GM21619 (cell line): Measurements from ENCODE around the gene GPC3.
"Not testable (repeated sequence)": the region's sequence is repeated elsewhere in the genome, so short reads cannot be mapped to it uniquely, and the experiment has no call there.

Experiments used
- ATAC-seq: cut with Tn5 transposase; IDR thresholded peaks from one replicate; pipeline ENCODE4 v1.9.1; 2021; ENCODE audit not compliant: unreplicated experiment

Gene GPC3

DNA sequence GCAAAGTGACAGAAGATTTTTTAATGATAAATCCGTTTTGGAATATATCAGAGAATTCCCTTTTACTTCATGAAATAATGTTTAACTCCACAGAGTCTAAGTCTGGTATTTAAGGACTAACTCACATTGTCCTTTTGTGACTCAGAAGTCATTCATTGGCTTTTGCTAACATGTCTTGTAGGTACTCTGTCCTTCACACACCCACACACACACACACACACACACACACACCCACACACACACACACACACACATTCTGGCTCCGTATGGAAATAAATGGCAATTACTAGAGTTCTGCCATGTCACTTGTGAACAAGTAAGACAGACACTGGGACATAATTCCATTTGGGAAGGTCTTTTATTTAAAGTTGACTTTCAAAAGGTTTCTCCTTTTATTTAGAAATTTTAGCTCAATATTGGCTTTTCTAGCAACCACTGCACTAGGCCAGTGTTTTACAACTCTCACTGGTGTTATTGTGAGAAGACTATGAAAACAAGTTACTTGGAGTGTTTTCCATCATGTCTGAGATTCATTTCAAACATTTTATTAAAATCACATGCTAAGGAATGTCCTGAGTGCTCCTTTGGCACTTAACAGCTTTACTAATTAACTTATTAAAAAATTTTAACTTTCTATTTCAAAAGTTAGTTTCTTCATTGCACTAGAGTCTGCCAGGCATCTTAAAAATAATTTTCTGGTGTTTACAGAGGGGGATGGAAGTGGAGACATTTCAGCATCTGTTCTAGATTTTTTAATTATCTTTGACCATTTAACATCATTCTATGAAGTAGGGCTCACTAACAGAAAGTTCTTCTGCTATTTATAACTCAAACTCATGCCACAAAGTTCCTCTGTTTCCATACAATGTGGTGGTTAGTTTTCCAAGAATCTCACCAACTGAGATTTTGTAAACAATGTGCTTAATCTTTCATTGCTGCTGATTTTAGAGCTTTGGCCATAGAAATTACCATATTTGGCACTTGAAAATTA, 329.8 kb downstream of the GPC3 start:
- no peak for ATAC-seq

DNA sequence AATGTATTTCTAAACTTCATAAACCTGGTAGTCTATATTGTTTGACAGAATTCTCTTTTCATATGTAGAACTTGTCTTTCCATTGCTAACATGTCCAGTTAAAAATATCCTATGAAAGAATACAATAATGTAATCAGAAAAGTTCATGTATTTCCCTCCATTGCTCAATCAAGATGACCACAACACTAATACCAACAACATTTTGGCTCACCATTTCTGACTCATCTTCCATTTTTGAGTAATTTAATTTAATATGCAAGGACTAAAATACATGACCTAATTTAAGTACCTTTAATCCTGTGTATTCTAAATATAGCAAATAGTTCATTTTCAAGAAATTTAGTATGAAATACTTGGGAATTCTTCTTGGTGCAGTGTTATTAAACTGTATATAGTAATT, 330.6 kb downstream of the GPC3 start:
- ATAC-seq, result no peak

DNA sequence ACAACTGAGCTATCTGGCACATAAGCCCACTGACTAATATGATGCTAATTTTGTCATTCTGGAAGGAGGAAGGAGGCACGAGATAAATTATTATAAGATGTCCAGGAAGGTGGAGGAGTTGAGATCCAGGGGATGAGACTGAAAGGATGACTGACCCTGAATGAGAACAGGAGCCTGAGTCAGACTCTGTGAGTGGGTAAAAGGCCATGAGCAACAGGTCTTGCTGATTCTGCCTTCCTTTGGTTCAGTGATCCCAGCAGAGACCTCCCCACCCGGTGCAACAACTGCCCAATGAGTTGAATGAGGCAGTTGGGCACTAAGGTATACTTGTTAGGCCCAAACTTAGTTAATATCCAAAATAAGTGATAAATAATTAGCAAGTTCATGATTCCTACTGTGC, 332.0 kb downstream of the GPC3 start:
- no peak for ATAC-seq

DNA sequence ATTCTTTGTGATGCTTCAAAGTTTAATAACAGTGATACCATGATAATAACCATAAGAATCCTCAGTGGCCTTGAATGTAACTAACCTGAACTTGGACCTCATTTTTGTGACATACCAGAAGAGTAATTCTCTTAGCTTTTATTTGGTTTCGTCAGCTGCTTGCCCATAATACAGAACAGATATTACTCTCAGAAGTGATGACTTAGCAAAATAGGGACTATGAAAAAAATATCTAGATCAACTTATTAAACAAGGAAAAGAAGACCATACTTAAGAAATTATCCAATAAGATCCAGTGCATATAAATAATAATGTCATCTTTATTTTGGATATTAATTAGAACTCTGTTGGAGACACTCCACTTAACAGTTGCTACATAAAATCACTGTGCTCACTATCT, 333.2 kb downstream of the GPC3 start:
- ATAC-seq, result no peak

DNA sequence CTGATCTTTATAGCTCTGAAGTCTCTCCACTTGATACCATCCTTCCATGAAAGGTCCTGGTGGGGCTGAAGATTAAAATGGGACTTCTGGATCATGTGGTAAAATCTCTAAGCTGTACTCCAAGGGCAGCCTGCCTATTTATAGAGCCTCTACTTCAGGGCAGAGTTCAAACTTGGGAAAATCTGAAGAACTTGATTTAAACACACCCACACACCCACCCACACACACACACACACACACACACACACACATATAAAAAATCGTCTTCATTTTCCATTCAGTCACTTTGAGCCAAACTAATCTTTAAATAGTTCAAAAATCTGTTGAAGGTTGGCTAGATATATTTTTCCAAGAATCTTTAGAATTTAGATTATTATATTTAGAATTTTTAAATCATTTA, 335.2 kb downstream of the GPC3 start:
- no peak for ATAC-seq

DNA sequence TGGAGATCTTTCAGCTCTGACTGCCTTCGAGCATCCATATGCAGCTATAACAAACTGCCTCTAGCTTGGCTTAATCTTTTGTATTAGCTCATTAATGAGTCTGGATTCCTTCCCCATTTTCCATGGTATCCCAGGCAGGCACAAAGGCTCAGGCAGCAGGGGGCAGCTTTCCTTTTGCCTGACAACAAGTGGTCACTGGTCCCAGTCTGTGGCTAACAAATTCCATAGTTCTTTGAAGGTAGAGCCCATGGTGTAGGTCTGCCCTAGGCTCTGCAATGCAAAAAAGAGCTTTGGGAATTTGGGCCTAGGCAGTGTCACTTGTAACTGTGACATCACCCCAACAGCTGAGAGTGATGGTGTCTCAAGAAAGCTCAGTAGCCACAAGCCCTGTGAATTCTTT, 335.7 kb downstream of the GPC3 start:
- no peak for ATAC-seq

DNA sequence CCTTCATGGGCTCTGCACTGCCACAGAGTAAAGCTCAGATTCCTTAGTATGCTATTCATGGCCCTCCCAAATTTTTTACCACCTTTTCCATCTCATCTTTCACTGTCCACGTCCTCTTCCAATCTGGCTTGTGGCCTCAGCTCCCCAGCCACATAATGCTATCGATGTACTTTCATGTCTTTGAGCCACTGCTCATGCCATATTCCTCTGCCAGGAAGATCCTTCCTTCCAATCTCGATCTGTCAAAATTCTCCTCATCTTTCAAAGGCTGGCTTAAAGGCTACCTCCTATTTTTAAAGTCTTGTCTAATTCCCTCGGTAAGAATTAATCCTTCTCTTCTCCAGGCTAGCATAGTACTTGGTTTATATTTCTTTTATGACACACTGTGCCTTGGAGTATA, 336.8 kb downstream of the GPC3 start:
- ATAC-seq, result no peak

- ATAC-seq, result no peak
Measured at GRCh38 chrX:133646719-133647116, 338.7 kb downstream of the GPC3 start.

- ATAC-seq, result no peak
Measured at GRCh38 chrX:133645977-133646718, 339.2 kb downstream of the GPC3 start.

DNA sequence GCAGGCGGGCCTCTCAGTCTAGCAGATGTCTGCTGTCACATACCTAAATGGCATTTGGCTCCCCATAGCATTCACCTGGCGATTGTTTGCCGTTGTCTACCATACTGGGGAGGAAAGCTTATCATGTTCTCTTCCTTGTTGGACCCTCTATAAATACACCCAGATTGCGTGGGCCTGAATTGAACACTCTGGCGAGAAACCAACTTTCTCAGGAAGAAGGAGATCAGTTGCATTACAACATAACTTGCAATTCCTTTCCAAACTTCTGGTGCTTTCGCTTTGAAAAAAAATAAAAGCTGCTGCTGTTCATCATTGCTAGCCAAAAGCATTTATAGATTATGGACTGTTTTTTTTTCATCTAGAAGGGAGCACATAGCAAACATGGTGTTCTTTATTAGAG, 340.1 kb downstream of the GPC3 start:
- ATAC-seq, result no peak

DNA sequence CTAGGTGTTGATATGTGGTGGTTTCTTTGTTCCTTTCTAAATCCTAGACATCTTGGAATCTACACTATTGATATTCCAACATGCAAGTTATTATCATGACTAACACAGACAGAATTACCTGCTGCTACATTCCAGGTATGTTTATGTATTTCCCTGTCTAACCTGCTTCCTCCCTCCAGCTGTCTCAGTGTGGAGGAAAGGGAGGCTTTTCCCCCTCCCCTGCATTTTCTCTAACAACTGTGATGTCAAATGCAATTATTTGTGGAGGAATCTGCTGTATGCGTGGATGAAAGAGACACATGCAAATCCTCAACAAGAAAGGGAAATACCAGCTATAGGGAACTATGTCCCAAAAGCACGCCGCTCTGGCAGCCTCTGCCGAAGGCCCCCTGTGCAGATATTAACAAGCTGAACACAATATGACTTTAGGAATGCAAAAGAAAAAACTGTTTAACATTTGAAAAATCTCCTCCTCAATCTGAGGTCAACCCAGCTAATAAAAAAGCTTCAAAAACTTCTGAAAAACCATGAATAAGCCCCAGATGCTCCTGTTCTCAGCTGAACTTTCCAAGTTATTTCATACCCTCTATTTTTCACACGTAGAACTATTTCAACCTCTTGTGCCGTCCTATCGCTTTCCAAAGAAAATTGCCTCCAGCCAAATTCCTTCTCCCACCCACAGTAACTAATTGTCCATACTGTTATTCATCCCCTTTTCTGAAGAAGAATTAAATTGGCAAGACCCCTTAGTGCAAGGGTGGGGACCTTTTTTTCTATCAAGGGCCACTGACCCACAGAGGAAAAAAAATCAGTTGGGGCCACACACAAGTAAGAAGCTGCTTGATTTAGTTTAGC, 345.0 kb downstream of the GPC3 start:
- ATAC-seq, result no peak

DNA sequence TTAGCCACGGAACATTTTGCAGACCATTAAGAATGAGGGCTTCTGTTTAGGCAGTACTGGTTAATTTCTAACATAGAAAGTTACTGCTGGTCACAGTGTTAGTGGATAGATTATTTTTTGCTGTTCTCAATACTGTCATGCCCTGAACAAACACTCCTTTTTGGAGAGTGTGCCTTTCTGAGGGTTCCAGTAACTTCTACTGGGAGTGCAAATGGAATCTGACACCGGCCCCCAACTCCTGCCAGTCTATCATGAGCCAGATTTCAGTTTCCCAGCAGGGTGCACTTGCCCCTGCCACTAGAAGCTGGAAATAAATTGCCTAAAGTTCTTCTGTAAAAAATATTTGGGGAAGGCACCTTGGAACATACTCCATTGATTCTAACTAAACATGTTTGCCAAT, 345.7 kb downstream of the GPC3 start:
- ATAC-seq, result no peak

DNA sequence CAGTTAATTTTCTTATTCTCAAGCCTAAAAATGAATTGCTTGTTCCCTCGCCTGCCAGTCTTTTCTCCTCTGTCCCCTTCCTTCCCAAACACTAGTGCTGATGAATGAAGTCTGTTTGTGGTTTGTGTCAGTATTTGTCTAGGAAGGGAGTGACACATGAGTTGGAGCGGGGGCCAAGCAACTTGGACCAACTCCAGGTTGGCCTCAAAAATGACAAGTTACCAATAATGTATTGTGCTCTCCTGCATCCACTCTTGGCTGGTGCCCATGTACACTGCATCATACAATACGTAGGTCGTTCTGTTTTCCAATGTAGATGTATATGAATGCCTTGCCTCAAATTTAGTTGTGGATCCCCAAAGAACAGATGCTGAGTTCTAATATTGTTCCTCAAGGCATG, 347.1 kb downstream of the GPC3 start:
- no peak for ATAC-seq

GRCh38 chrX:133637765-133638164, 347.6 kb downstream of the GPC3 start:
- no peak for ATAC-seq

DNA sequence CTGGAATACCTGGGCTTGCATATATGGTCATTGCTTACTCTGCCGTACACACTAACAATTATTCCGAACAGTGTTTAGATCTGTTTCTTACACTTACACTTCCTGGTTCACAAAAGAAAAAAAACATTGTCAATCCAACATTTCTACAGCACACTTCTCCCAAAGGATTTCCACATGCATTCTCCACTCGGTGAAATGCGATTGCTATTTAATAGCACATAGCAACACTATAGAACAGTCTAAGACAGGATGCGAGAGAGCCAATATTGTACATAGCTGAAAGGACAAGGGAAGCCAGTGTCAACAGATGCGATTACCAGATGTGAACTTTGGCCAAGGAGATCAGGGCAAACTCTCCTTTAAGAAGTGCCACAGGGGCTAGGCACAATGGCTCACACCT, 349.4 kb downstream of the GPC3 start:
- no peak for ATAC-seq

DNA sequence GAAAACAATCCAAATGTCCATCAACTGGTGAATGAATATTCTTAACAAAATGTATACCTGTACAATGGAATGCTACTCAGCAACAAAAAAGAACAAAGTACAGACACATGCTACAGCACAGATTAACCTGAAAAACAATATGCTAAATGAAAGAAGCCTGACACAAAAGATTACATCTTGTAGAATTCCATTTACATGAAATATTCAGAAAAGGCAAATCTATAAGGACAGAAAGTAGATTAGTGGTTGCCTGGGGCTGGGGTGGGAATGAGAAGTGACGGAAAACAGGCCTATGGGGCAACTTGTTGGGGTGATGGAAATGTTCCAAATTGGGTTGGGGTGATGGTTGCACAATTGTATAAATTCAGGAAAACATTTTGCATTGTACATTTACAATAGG, 351.0 kb downstream of the GPC3 start:
- ATAC-seq, result no peak

GRCh38 chrX:133633950-133634349, 351.4 kb downstream of the GPC3 start:
- ATAC-seq, result no peak

DNA sequence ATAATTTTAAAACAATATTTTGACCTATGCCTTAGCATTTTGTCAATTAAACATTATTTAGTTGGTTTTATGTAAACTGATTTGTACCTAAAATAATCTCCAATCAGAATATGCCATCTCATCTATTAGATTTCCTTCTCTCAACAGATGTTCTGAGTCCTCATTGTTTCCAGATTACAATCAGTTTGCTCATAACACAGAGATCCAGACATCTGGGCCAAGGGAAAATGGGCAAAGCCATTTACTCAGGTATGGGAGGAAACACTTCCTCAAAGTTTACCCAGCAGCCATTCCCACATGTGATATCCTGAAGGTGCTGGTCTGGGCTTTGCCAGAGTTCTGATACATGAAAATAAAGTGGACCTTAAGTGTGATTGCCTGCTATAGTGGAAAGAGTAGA, 352.2 kb downstream of the GPC3 start:
- ATAC-seq, result no peak

- ATAC-seq, result no peak
Measured at GRCh38 chrX:133630362-133630761, 355.0 kb downstream of the GPC3 start.

GRCh38 chrX:133627673-133628072, 357.7 kb downstream of the GPC3 start:
- no peak for ATAC-seq

DNA sequence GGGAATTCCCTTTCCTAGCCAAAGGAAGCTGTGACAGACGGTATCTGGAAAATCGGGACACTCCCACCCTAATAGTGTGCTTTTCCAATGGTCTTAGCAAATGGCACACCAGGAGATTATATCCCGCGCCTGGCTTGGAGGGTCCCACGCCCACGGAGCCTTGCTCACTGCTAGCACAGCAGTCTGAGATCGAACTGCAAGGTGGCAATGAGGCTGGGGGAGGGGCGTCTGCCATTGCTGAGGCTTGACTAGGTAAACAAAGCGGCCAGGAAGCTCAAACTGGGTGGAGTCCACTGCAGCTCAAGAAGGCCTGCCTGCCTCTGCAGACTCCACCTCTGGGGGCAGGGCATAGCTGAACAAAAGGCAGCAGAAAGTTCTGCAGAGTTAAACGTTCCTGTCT, 364.0 kb downstream of the GPC3 start:
- ATAC-seq, result not testable (repeated sequence)
